H9 (cell line): Measurements from ENCODE around the gene NGF. TPM values are rescaled to one million over a fixed set of nuclear protein-coding genes. Genes with fewer than 3 reads are reported as not detected.

Experiments used
- DNase-seq: peaks from one replicate; pipeline ENCODE4 v3.0.0-alpha.2; 2017
- H2AFZ ChIP-seq: one replicate; pipeline ENCODE4 v1.6.1; 2013; ENCODE audit warnings: mild to moderate bottlenecking, low read length, control low read depth, moderate library complexity
- H2AK5ac ChIP-seq: 2 replicates; pipeline ENCODE4 v1.6.1; 2013; ENCODE audit warnings: low read length, control low read depth, mixed read lengths; ENCODE audit not compliant: insufficient read length
- H2BK120ac ChIP-seq: one replicate; pipeline ENCODE4 v1.6.1; 2013; ENCODE audit warnings: low read depth, mild to moderate bottlenecking, low read length, control low read depth, inconsistent platforms; ENCODE audit not compliant: poor library complexity, severe bottlenecking
- H2BK12ac ChIP-seq: 2 replicates; pipeline ENCODE4 v1.6.1; 2013; ENCODE audit warnings: low read length, control low read depth, mixed read lengths, low read depth; ENCODE audit not compliant: insufficient read length
- H2BK15ac ChIP-seq: 2 replicates; pipeline ENCODE4 v1.6.1; 2013; ENCODE audit warnings: low read depth, low read length, control low read depth
- H2BK20ac ChIP-seq: one replicate; pipeline ENCODE4 v1.6.1; 2013; ENCODE audit warnings: low read depth, mild to moderate bottlenecking, low read length, control low read depth, inconsistent platforms; ENCODE audit not compliant: poor library complexity, severe bottlenecking
- H2BK5ac ChIP-seq: 2 replicates; pipeline ENCODE4 v1.6.1; 2013; ENCODE audit warnings: low read length, control low read depth, mixed read lengths; ENCODE audit not compliant: insufficient read length
- H3K14ac ChIP-seq: 2 replicates; pipeline ENCODE4 v1.6.1; 2013; ENCODE audit warnings: low read length, control low read depth; ENCODE audit not compliant: insufficient read depth
- H3K18ac ChIP-seq: 2 replicates; pipeline ENCODE4 v1.6.1; 2013; ENCODE audit warnings: low read depth, mild to moderate bottlenecking, mixed read lengths, low read length, control low read depth; ENCODE audit not compliant: insufficient read length
- H3K23ac ChIP-seq: 2 replicates; pipeline ENCODE4 v1.6.1; 2013; ENCODE audit warnings: low read length, control low read depth, mixed read lengths, low read depth; ENCODE audit not compliant: insufficient read length
- H3K23me2 ChIP-seq: 2 replicates; pipeline ENCODE4 v1.6.1; 2013; ENCODE audit warnings: low read depth, mild to moderate bottlenecking, mixed read lengths, low read length, control low read depth; ENCODE audit not compliant: insufficient read length, poor library complexity, severe bottlenecking
- H3K27ac ChIP-seq: 2 replicates; pipeline ENCODE4 v1.5.1; 2013; ENCODE audit warnings: low read length, control low read depth, mixed read lengths, low read depth; ENCODE audit not compliant: insufficient read length
- H3K27me3 ChIP-seq: 2 replicates; pipeline ENCODE4 v1.6.1; 2013; ENCODE audit warnings: low read length, control low read depth, inconsistent platforms; ENCODE audit not compliant: insufficient read depth
- H3K4ac ChIP-seq: 2 replicates; pipeline ENCODE4 v1.6.1; 2013; ENCODE audit warnings: low read depth, mild to moderate bottlenecking, control low read depth, inconsistent platforms, low read length, moderate library complexity
- H3K4me1 ChIP-seq: 2 replicates; pipeline ENCODE4 v1.6.1; 2013; ENCODE audit warnings: low read length, control low read depth, inconsistent platforms; ENCODE audit not compliant: insufficient read depth
- H3K4me2 ChIP-seq: 2 replicates; pipeline ENCODE4 v1.6.1; 2013; ENCODE audit warnings: low read length, control low read depth, mixed read lengths; ENCODE audit not compliant: insufficient read length, insufficient read depth
- H3K56ac ChIP-seq: 2 replicates; pipeline ENCODE4 v1.6.1; 2013; ENCODE audit warnings: low read depth, mild to moderate bottlenecking, mixed read lengths, low read length, control low read depth; ENCODE audit not compliant: insufficient read length
- H3K79me1 ChIP-seq: 2 replicates; pipeline ENCODE4 v1.6.1; 2013; ENCODE audit warnings: low read depth, mild to moderate bottlenecking, moderate library complexity, low read length, control low read depth, inconsistent platforms; ENCODE audit not compliant: insufficient read depth, poor library complexity, severe bottlenecking
- H3K79me2 ChIP-seq: 2 replicates; pipeline ENCODE4 v1.6.1; 2013; ENCODE audit warnings: low read length, control low read depth, inconsistent platforms; ENCODE audit not compliant: insufficient read depth
- H3K9ac ChIP-seq: 2 replicates; pipeline ENCODE4 v1.6.1; 2013; ENCODE audit warnings: low read length, control low read depth, mixed read lengths; ENCODE audit not compliant: insufficient read length; ENCODE audit errors: extremely low read depth
- H3K9me3 ChIP-seq: one replicate; pipeline ENCODE4 v1.6.1; 2013; ENCODE audit warnings: low read depth, low read length, inconsistent platforms; ENCODE audit not compliant: control insufficient read depth
- H3T11ph ChIP-seq: one replicate; pipeline ENCODE4 v1.6.1; 2013; ENCODE audit warnings: mild to moderate bottlenecking, low read length, control low read depth, inconsistent platforms
- H4K20me1 ChIP-seq: one replicate; pipeline ENCODE4 v1.6.1; 2013; ENCODE audit not compliant: control insufficient read depth, insufficient read length, insufficient read depth
- H4K5ac ChIP-seq: 2 replicates; pipeline ENCODE4 v1.6.1; 2013; ENCODE audit warnings: low read depth, mild to moderate bottlenecking, mixed read lengths, low read length, control low read depth; ENCODE audit not compliant: insufficient read length
- H4K8ac ChIP-seq: replicated peaks from 2 replicates; pipeline ENCODE4 v1.6.1; 2013; ENCODE audit warnings: low read length, control low read depth, mixed read lengths, low read depth; ENCODE audit not compliant: insufficient read length
- H4K91ac ChIP-seq: 2 replicates; pipeline ENCODE4 v1.6.1; 2013; ENCODE audit warnings: low read depth, mild to moderate bottlenecking, moderate library complexity, mixed read lengths, low read length, control low read depth; ENCODE audit not compliant: insufficient read length
- H3K27ac Mint-ChIP-seq, 3 experiments: 2 replicates in 2 of 3; 3 replicates in 1 of 3; pipeline ENCODE4 v1.8.0; 2020 to 2021; ENCODE audit warnings: mixed read lengths in 3 of 3, mild to moderate bottlenecking in 1 of 3, moderate library complexity in 1 of 3
- H3K27me3 Mint-ChIP-seq: 2 replicates; pipeline ENCODE4 v1.8.0; 2021; ENCODE audit warnings: low read depth, mild to moderate bottlenecking, moderate library complexity, mixed read lengths
- H3K36me3 Mint-ChIP-seq, 3 experiments: 2 replicates in 2 of 3; 3 replicates in 1 of 3; pipeline ENCODE4 v1.8.0; 2020 to 2021; ENCODE audit warnings: low read depth in 3 of 3, mixed read lengths in 3 of 3; ENCODE audit not compliant: insufficient read depth in 1 of 3
- H3K4me1 Mint-ChIP-seq, 2 experiments: 2 replicates each; pipeline ENCODE4 v1.8.0; 2020; ENCODE audit warnings: mixed read lengths in 2 of 2
- H3K4me3 Mint-ChIP-seq, 2 experiments: 2 replicates in 1 of 2; 3 replicates in 1 of 2; pipeline ENCODE4 v1.8.0; 2020 to 2021; ENCODE audit warnings: mild to moderate bottlenecking in 2 of 2, mixed read lengths in 2 of 2, moderate library complexity in 1 of 2
- H3K9me3 Mint-ChIP-seq, 2 experiments: 2 replicates in 1 of 2; 3 replicates in 1 of 2; pipeline ENCODE4 v1.8.0; 2020; ENCODE audit warnings: mild to moderate bottlenecking in 2 of 2, mixed read lengths in 2 of 2, moderate library complexity in 1 of 2
- CTCF ChIP-seq: fragments of 200-600 bp; sonication (generic); conservative IDR thresholded peaks from 3 replicates; pipeline ENCODE4 v1.8.0; 2021; ENCODE audit warnings: antibody characterized with exemption, mild to moderate bottlenecking
- WGBS: extraction: QIAGEN DNeasy Blood & Tissue Kit; methylation state at CpG from one replicate; pipeline ENCODE4 v1.1.7; 2013; ENCODE audit warnings: missing lambda C conversion rate, low lambda C conversion rate, mixed read lengths; ENCODE audit not compliant: insufficient read length; ENCODE audit errors: extremely low coverage; 5-methylcytosine and 5-hydroxymethylcytosine counted together
- total RNA-seq: library from RNA; stranded (reverse); gene quantifications from 2 replicates; pipeline ENCODE4 v1.2.1, GENCODE V29; 2021

NGF gene
- total RNA-seq, 1 experiment from 2014 or later, result 0.22 TPM

- H2BK12ac ChIP-seq, result no peak overlapping the region
- no peaks in the 10 kb centered on the region for H3K9me3 Mint-ChIP-seq
- H2BK5ac ChIP-seq, result no peak overlapping the region
- no peaks in the 10 kb centered on the region for H3K27me3 ChIP-seq
- H3K4me3 Mint-ChIP-seq, result no peak overlapping the region
- H3K23me2 ChIP-seq, result no peaks in the 10 kb centered on the region
- peaks cover 23% of the 10 kb centered on the region for H3K27me3 Mint-ChIP-seq
- no peak for TF ChIP-seq CTCF
- no peak overlapping the region for H3K4me2 ChIP-seq
- no peak overlapping the region for H4K91ac ChIP-seq
- H2BK20ac ChIP-seq, result no peak overlapping the region
- no peaks in the 10 kb centered on the region for H3K79me2 ChIP-seq
- no peak overlapping the region for H3T11ph ChIP-seq
- H2BK15ac ChIP-seq, result no peak overlapping the region
- no peak overlapping the region for H2AFZ ChIP-seq
- no peak overlapping the region for H3K14ac ChIP-seq
- no peaks in the 10 kb centered on the region for H3K79me1 ChIP-seq
- H3K27ac Mint-ChIP-seq, result no peak overlapping the region
- H3K56ac ChIP-seq, result no peak overlapping the region
- no peaks in the 10 kb centered on the region for H3K36me3 Mint-ChIP-seq
- no peak for DNase-seq
- H4K8ac ChIP-seq, result no peak overlapping the region
- no peaks in the 10 kb centered on the region for H3K4me1 ChIP-seq
- no peak overlapping the region for H3K23ac ChIP-seq
- no peak overlapping the region for H2AK5ac ChIP-seq
- no peak overlapping the region for H2BK120ac ChIP-seq
- no peak overlapping the region for H3K9ac ChIP-seq
- H4K5ac ChIP-seq, result no peak overlapping the region
- WGBS, result no CpG with 5 or more reads among the region's 7 CpGs
- no peak overlapping the region for H3K4ac ChIP-seq
- H3K27ac ChIP-seq, result no peak overlapping the region
- no peak overlapping the region for H3K18ac ChIP-seq
- H4K20me1 ChIP-seq, result no peaks in the 10 kb centered on the region
- H3K4me1 Mint-ChIP-seq, result peaks cover 19 to 21% of the 10 kb centered on the region in 2 experiments
- no peaks in the 10 kb centered on the region for H3K9me3 ChIP-seq
Measured at GRCh38 chr1:115330480-115331013, 7.5 kb downstream of the NGF start.
